Fibroblast of pulmonary artery (primary cell): ENCODE data around the gene SLC9C1.

Experiments used
- DNase-seq: peaks from one replicate; pipeline ENCODE4 v3.0.0-alpha.2; 2010; ENCODE audit warnings: low read depth
- H3K4me3 ChIP-seq: replicated peaks from 2 replicates; pipeline ENCODE4 v1.5.1; 2011; ENCODE audit warnings: low read depth, mild to moderate bottlenecking, control low read depth, low read length, moderate library complexity
- CTCF ChIP-seq: IDR thresholded peaks from 2 replicates; pipeline ENCODE4 v1.5.1; 2011; ENCODE audit warnings: mild to moderate bottlenecking, control low read depth, low read length, inconsistent platforms; ENCODE audit errors: missing control alignments

SLC9C1 gene

GRCh38 chr3:112307557-112307956 lies 13.5 kb upstream of the SLC9C1 start:
- no peak for TF ChIP-seq CTCF
- no peak for DNase-seq
- H3K4me3 ChIP-seq = no peak overlapping the region

GRCh38 chr3:112306825-112307224 lies 12.8 kb upstream of the SLC9C1 start:
- no peak for TF ChIP-seq CTCF
- DNase-seq = no peak
- H3K4me3 ChIP-seq = no peak overlapping the region

- no peak overlapping the region for H3K4me3 ChIP-seq
- peak; percentile 35 for TF ChIP-seq CTCF
- peak; percentile 26 for DNase-seq
Measured at GRCh38 chr3:112304611-112305010, 10.6 kb upstream of the SLC9C1 start.

- DNase-seq = peak; percentile 35
- TF ChIP-seq CTCF = no peak
- H3K4me3 ChIP-seq = peak overlapping the region; percentile 50
Measured at GRCh38 chr3:112303764-112304325, 9.8 kb upstream of the SLC9C1 start.

GRCh38 chr3:112302881-112303763 lies 9.1 kb upstream of the SLC9C1 start:
- peak overlapping the region; percentile 50 for H3K4me3 ChIP-seq
- DNase-seq = peak; percentile 31
- no peak for TF ChIP-seq CTCF

- DNase-seq = peak; percentile 67
- TF ChIP-seq CTCF = no peak
- no peak overlapping the region for H3K4me3 ChIP-seq
Measured at GRCh38 chr3:112302150-112302830, 8.3 kb upstream of the SLC9C1 start.
